Measurements from ENCODE around the gene NBEA.

Gene NBEA

DNA sequence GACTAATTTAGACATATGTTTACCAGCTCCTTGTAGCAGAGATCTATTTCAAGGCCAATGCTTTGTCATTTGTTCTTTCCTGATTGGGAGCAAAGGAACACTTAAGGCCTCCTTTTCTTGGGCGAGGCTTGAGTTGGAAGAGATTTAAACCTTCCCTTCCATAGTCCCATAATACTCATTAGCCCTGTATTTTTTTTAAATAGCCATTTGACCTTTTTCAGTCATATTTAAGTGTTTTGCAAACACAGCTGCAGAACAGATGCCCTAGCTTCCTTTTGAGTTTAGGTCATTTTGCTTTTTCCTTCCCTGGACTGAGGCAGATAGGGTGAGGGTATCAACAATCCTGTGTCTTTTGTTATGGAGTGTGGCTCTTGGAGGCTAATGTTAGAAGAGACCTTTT, 198.3 kb downstream of the NBEA start:
- no peak for DNase-seq (ENCODE audit: low read depth in 1 of 2, low spot score in 1 of 2)
- Histone ChIP-seq H3K27ac (replicated peaks) (no peak overlapping the region), H3K4me3 (replicated peaks; ENCODE audit: insufficient read depth, low read length) (no peak overlapping the region), H3K27me3 (ENCODE audit: insufficient read depth, poor library complexity, severe bottlenecking) (no peaks in the 10 kb centered on the region)
- TF ChIP-seq, protein P1, sequence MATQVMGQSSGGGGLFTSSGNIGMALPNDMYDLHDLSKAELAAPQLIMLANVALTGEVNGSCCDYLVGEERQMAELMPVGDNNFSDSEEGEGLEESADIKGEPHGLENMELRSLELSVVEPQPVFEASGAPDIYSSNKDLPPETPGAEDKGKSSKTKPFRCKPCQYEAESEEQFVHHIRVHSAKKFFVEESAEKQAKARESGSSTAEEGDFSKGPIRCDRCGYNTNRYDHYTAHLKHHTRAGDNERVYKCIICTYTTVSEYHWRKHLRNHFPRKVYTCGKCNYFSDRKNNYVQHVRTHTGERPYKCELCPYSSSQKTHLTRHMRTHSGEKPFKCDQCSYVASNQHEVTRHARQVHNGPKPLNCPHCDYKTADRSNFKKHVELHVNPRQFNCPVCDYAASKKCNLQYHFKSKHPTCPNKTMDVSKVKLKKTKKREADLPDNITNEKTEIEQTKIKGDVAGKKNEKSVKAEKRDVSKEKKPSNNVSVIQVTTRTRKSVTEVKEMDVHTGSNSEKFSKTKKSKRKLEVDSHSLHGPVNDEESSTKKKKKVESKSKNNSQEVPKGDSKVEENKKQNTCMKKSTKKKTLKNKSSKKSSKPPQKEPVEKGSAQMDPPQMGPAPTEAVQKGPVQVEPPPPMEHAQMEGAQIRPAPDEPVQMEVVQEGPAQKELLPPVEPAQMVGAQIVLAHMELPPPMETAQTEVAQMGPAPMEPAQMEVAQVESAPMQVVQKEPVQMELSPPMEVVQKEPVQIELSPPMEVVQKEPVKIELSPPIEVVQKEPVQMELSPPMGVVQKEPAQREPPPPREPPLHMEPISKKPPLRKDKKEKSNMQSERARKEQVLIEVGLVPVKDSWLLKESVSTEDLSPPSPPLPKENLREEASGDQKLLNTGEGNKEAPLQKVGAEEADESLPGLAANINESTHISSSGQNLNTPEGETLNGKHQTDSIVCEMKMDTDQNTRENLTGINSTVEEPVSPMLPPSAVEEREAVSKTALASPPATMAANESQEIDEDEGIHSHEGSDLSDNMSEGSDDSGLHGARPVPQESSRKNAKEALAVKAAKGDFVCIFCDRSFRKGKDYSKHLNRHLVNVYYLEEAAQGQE (IDR thresholded peaks at IDR 0.05; ENCODE audit: insufficient replicate concordance, low read depth): no peak
- TF ChIP-seq SPI1 (IDR thresholded peaks at IDR 0.05; ENCODE audit: borderline replicate concordance, low read depth) (no peak), GABPA (IDR thresholded peaks at IDR 0.05; ENCODE audit: low read depth) (no peak), POLR2AphosphoS5 (IDR thresholded peaks at IDR 0.05; ENCODE audit: low read depth) (no peak)
- TF ChIP-seq, protein P2, sequence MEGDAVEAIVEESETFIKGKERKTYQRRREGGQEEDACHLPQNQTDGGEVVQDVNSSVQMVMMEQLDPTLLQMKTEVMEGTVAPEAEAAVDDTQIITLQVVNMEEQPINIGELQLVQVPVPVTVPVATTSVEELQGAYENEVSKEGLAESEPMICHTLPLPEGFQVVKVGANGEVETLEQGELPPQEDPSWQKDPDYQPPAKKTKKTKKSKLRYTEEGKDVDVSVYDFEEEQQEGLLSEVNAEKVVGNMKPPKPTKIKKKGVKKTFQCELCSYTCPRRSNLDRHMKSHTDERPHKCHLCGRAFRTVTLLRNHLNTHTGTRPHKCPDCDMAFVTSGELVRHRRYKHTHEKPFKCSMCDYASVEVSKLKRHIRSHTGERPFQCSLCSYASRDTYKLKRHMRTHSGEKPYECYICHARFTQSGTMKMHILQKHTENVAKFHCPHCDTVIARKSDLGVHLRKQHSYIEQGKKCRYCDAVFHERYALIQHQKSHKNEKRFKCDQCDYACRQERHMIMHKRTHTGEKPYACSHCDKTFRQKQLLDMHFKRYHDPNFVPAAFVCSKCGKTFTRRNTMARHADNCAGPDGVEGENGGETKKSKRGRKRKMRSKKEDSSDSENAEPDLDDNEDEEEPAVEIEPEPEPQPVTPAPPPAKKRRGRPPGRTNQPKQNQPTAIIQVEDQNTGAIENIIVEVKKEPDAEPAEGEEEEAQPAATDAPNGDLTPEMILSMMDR (IDR thresholded peaks at IDR 0.05; ENCODE audit: insufficient read depth, low read length): no peak

DNA sequence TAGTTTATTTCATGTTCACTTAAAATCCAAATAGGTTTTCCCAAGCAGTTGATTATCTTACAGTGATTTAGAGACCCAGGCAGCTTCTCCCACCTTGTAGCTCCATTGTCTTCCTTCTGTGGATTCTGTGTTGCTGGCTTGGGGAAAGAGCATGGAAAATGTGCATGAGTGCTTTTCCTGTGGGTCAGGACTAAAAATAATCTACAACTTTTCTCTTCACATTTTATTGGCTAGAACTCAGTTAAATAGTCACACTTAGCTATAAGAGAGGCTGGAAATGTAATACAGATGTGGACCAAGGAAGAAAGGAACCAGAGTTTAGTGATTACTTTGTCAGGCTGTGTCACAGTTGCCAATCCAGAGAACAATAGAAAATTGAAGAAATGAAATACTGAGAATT, 198.8 kb downstream of the NBEA start:
- Histone ChIP-seq H3K27me3 (ENCODE audit: insufficient read depth, poor library complexity, severe bottlenecking) (no peaks in the 10 kb centered on the region), H3K27ac (replicated peaks) (no peak overlapping the region), H3K4me3 (replicated peaks; ENCODE audit: insufficient read depth, low read length) (no peak overlapping the region)
- DNase-seq (ENCODE audit: low read depth in 1 of 2, low spot score in 1 of 2): no peak
- no peak for TF ChIP-seq POLR2AphosphoS5 (IDR thresholded peaks at IDR 0.05; ENCODE audit: low read depth)
- TF ChIP-seq GABPA (IDR thresholded peaks at IDR 0.05; ENCODE audit: low read depth): no peak
- TF ChIP-seq SPI1 (IDR thresholded peaks at IDR 0.05; ENCODE audit: borderline replicate concordance, low read depth): no peak
- TF ChIP-seq, protein P1 (IDR thresholded peaks at IDR 0.05; ENCODE audit: insufficient replicate concordance, low read depth): no peak
- TF ChIP-seq, protein P2 (IDR thresholded peaks at IDR 0.05; ENCODE audit: insufficient read depth, low read length): no peak

DNA sequence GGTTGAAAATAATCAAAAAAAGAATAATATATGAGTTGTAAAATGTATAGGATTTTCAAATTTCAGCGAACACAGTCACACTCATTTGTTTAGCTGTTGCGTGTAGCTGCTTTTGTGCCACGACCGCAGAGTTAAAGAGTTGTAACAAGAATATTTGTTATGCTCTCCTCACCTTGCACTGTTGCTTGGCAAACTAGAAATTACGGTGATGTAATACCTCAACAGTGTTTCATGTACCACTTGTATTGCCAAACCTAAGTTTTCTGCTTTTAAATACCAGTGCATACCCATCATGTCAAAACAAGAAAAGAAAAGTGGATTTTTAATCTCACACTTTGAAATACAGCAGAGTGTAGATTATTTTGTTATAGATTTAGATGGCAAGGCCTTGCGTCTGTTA, 201.1 kb downstream of the NBEA start:
- Histone ChIP-seq H3K4me3 (replicated peaks; ENCODE audit: insufficient read depth, low read length) (no peak overlapping the region), H3K27ac (replicated peaks) (no peak overlapping the region), H3K27me3 (ENCODE audit: insufficient read depth, poor library complexity, severe bottlenecking) (no peaks in the 10 kb centered on the region)
- DNase-seq (ENCODE audit: low read depth in 1 of 2, low spot score in 1 of 2): no peak
- no peak for TF ChIP-seq SPI1 (IDR thresholded peaks at IDR 0.05; ENCODE audit: borderline replicate concordance, low read depth)
- TF ChIP-seq, protein P2 (IDR thresholded peaks at IDR 0.05; ENCODE audit: insufficient read depth, low read length): no peak

DNA sequence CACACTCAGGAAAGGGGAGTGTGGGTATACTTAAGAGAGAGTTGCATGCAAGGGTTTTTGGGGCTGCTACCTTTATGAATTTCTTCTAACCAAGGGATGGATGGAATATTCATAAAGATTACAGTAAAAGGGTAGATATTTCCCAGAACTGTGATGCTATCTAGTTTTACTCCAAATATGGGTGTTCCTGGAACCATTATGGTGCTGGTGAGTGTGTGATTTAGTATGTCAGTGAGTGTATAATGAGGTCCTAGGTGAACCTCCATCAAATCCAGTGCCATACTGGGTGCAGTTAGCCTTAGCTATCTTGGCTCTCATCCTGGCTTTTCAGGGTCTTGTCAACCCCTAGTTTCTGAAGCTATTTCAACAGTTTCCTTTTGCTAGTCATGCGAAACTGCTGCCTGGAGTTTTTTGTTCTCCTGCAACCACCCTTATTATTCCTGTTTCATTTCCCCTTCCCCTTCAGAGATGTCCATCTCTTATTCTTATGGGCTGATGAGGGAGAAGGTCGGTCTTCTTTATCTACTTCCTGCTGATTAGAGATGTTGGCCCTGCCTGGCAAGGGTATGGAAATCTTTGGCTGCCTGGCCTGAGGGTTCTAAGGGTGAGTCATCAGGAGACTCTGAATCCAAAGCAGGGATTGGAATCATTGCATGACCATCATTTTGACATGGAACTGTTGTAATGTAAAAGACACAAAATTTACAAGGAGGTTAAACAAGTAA, 202.3 kb downstream of the NBEA start:
- TF ChIP-seq POLR2AphosphoS5 (IDR thresholded peaks at IDR 0.05; ENCODE audit: low read depth): no peak
- no peak for TF ChIP-seq GABPA (IDR thresholded peaks at IDR 0.05; ENCODE audit: low read depth)
- Histone ChIP-seq H3K27me3 (ENCODE audit: insufficient read depth, poor library complexity, severe bottlenecking) (peaks cover 2% of the 10 kb centered on the region), H3K27ac (replicated peaks) (no peak overlapping the region), H3K4me3 (replicated peaks; ENCODE audit: insufficient read depth, low read length) (no peak overlapping the region)
- DNase-seq (ENCODE audit: low read depth in 1 of 2, low spot score in 1 of 2): no peak
